Measurements from ENCODE around the gene TMEM255A. TPM values are rescaled to one million over a fixed set of nuclear protein-coding genes. Genes with fewer than 3 reads are reported as not detected.

TMEM255A gene
- total and polyA plus RNA-seq, 2 of the 13 experiments (the other 11 are each of a cell fraction or from before 2014, with no cell fraction given), result 0.13 to 0.40 TPM

- TF ChIP-seq MXD3 (CRISPR knock-in tag; IDR thresholded peaks at IDR 0.05) (no peak), ZNF383 (CRISPR knock-in tag; IDR thresholded peaks at IDR 0.05; ENCODE audit: borderline replicate concordance) (no peak), HNF1B (CRISPR knock-in tag; IDR thresholded peaks at IDR 0.05) (no peak)
Observed at GRCh38 chrX:120235284-120235683, 76.0 kb downstream of the TMEM255A start (continued).

GRCh38 chrX:120228187-120228908 lies 82.9 kb downstream of the TMEM255A start:
- H3K4me2 ChIP-seq (ENCODE audit: low read depth, low read length), result no peak overlapping the region
- DNase-seq (ENCODE audit: low spot score), result no peak
- ChIA-PET CTCF (ENCODE audit: low intra/inter-chr PET ratio, low total read pairs) (no interaction called here), POLR2A (no interaction called here)
- no TSS peak for BruUV-seq (replicated peaks)
- FAIRE-seq, result no peak
- no peak overlapping the region for H3K27ac ChIP-seq (ENCODE audit: extremely low read length, insufficient read depth, low read length)
- no peak for ATAC-seq
- no peaks in the 10 kb centered on the region for H3K36me3 ChIP-seq (replicated peaks in 1 of 2; ENCODE audit: control insufficient read depth in 1 of 2, insufficient read depth in 2 of 2, low read length in 2 of 2)
- intact Hi-C loops (cut with micrococcal nuclease; ENCODE audit: unreplicated experiment), result no loop called here
- no peak for TF ChIP-seq ZNF205 (CRISPR knock-in tag; IDR thresholded peaks at IDR 0.05)
- no peak for TF ChIP-seq RBM39 (IDR thresholded peaks at IDR 0.05; ENCODE audit: low read depth, low read length, poor library complexity, severe bottlenecking)
- no peak for TF ChIP-seq SYNCRIP (IDR thresholded peaks at IDR 0.05; ENCODE audit: insufficient read depth, low read depth, low read length)
- no peak for TF ChIP-seq SMARCE1 (IDR thresholded peaks at IDR 0.05; ENCODE audit: borderline replicate concordance)
- in situ Hi-C loops (cut with HindIII; ENCODE audit: extremely low pct_ligation_motif_present, low pct_unique_long_range_greater_than_20kb), result loop anchor here (25.0 kb wide), 1 partner anchor 234 kb away; the partner anchor contains the start of gene LAMP2
- no peaks in the 10 kb centered on the region for H4K20me1 ChIP-seq (ENCODE audit: insufficient read depth, low read length)
- H3K4me3 ChIP-seq (replicated peaks in 1 of 3; ENCODE audit: insufficient read depth in 1 of 3, low read depth in 2 of 3, low read length in 3 of 3), result no peak overlapping the region
- H3K9me3 ChIP-seq (ENCODE audit: low read length), result peaks cover 8% of the 10 kb centered on the region; the same call in 1 of the 2 replicates
- H2AFZ ChIP-seq (ENCODE audit: low read length), result no peak overlapping the region
- no peak overlapping the region for H3K9ac ChIP-seq (ENCODE audit: insufficient read depth, low read depth, low read length)
- 97% methylated on average over 5 of the region's 9 CpGs for WGBS (ENCODE audit: low lambda C conversion rate)
- no peaks in the 10 kb centered on the region for H3K4me1 ChIP-seq (ENCODE audit: insufficient read depth, low read length)
- H3K27me3 ChIP-seq (ENCODE audit: control insufficient read depth in 1 of 2, insufficient read depth in 2 of 2, low read length in 2 of 2), result no peaks in the 10 kb centered on the region
- H3K79me2 ChIP-seq (ENCODE audit: insufficient read depth, low read length), result no peaks in the 10 kb centered on the region
